Activated CD4-positive, alpha-beta memory T cell treated with anti-CD3 and anti-CD28 coated beads, Interleukin-2, amount 10 ng/mL, durations not matched to agents 7 days and 5 days (primary cell): ENCODE measurements around the gene FBXO38. TPM values are rescaled to one million over a fixed set of nuclear protein-coding genes. Genes with fewer than 3 reads are reported as not detected.

ENCODE experiments used
- CTCF ChIA-PET: fragments of 350-600 bp; sonication (Branson Sonifier 250); formaldehyde crosslinking; loops from one replicate; lab custom pipeline; 2021; ENCODE audit warnings: antibody characterized with exemption, inconsistent platforms; lab: Charles Lee
- POLR2A ChIA-PET: fragments of 350-600 bp; sonication (Branson Sonifier 250); formaldehyde crosslinking; loops from one replicate; lab custom pipeline; 2021; ENCODE audit warnings: antibody characterized with exemption; lab: Charles Lee
- DNase-seq: peaks from one replicate; pipeline ENCODE4 v3.0.0-alpha.2; 2020
- H3K27ac Mint-ChIP-seq: one replicate; pipeline ENCODE4 v1.8.0; 2021; ENCODE audit warnings: mild to moderate bottlenecking, mixed read lengths
- H3K27me3 Mint-ChIP-seq: one replicate; pipeline ENCODE4 v1.8.0; 2021; ENCODE audit warnings: mixed read lengths
- H3K36me3 Mint-ChIP-seq: one replicate; pipeline ENCODE4 v1.8.0; 2021; ENCODE audit warnings: low read depth, mixed read lengths
- H3K4me1 Mint-ChIP-seq: one replicate; pipeline ENCODE4 v1.8.0; 2021; ENCODE audit warnings: mixed read lengths
- H3K4me3 Mint-ChIP-seq: one replicate; pipeline ENCODE4 v1.8.0; 2021; ENCODE audit warnings: mild to moderate bottlenecking, mixed read lengths
- H3K9me3 Mint-ChIP-seq: one replicate; pipeline ENCODE4 v1.8.0; 2021; ENCODE audit warnings: mixed read lengths
- total RNA-seq, 2 experiments: library from RNA; stranded (reverse); gene quantifications; one replicate each; pipeline ENCODE4 v1.2.3, GENCODE V29; 2021

Gene FBXO38
- total RNA-seq, 2 experiments from 2014 or later = 45.4 to 47.9 TPM

- CTCF ChIA-PET = interaction anchor here (2.3 kb wide), 1 partner anchor 13 kb away, joined by 9 read pairs; no protein-coding TSS in a partner anchor
- Mint-ChIP-seq H3K27me3 (peaks cover 5% of the 10 kb centered on the region), H3K4me3 (no peak overlapping the region), H3K9me3 (no peaks in the 10 kb centered on the region), H3K36me3 (no peaks in the 10 kb centered on the region), H3K4me1 (no peaks in the 10 kb centered on the region), H3K27ac (no peak overlapping the region)
- no peak for DNase-seq
- POLR2A ChIA-PET = no interaction called here
These were observed 85.8 kb downstream of the FBXO38 start for GRCh38 chr5:148469501-148469935.

- H3K27ac Mint-ChIP-seq = no peak overlapping the region
- ChIA-PET POLR2A (no interaction called here), CTCF (no interaction called here)
- DNase-seq = no peak
- no peaks in the 10 kb centered on the region for H3K4me1 Mint-ChIP-seq
- H3K27me3 Mint-ChIP-seq = peaks cover 2% of the 10 kb centered on the region
- no peaks in the 10 kb centered on the region for H3K9me3 Mint-ChIP-seq
- H3K36me3 Mint-ChIP-seq = no peaks in the 10 kb centered on the region
- no peak overlapping the region for H3K4me3 Mint-ChIP-seq
These were observed 87.6 kb downstream of the FBXO38 start for GRCh38 chr5:148471379-148471778.

GRCh38 chr5:148474025-148474511 is 90.3 kb downstream of the FBXO38 start:
- ChIA-PET POLR2A (no interaction called here), CTCF (no interaction called here)
- peaks cover 13% of the 10 kb centered on the region for H3K27me3 Mint-ChIP-seq
- no peaks in the 10 kb centered on the region for H3K9me3 Mint-ChIP-seq
- H3K27ac Mint-ChIP-seq = no peak overlapping the region
- no peaks in the 10 kb centered on the region for H3K4me1 Mint-ChIP-seq
- no peaks in the 10 kb centered on the region for H3K36me3 Mint-ChIP-seq
- no peak for DNase-seq
- no peak overlapping the region for H3K4me3 Mint-ChIP-seq

- CTCF ChIA-PET = interaction anchor here (1.2 kb wide), 1 partner anchor 255 kb away, joined by 3 read pairs; no protein-coding TSS in a partner anchor
- H3K36me3 Mint-ChIP-seq = no peaks in the 10 kb centered on the region
- no peaks in the 10 kb centered on the region for H3K9me3 Mint-ChIP-seq
- H3K27me3 Mint-ChIP-seq = peaks cover 13% of the 10 kb centered on the region
- no peak overlapping the region for H3K4me3 Mint-ChIP-seq
- DNase-seq = no peak
- POLR2A ChIA-PET = no interaction called here
- H3K27ac Mint-ChIP-seq = no peak overlapping the region
- no peaks in the 10 kb centered on the region for H3K4me1 Mint-ChIP-seq
These were observed 92.5 kb downstream of the FBXO38 start for GRCh38 chr5:148476302-148476701.

GRCh38 chr5:148477429-148477828 is 93.7 kb downstream of the FBXO38 start:
- no peak for DNase-seq
- Mint-ChIP-seq H3K27ac (no peak overlapping the region), H3K9me3 (no peaks in the 10 kb centered on the region), H3K36me3 (no peaks in the 10 kb centered on the region), H3K4me3 (no peak overlapping the region), H3K27me3 (peaks cover 13% of the 10 kb centered on the region), H3K4me1 (no peaks in the 10 kb centered on the region)
- ChIA-PET CTCF (interaction anchor here (0.6 kb wide), 1 partner anchor 90 kb away, joined by 3 read pairs; no protein-coding TSS in a partner anchor), POLR2A (no interaction called here)

GRCh38 chr5:148482196-148482595 is 98.4 kb downstream of the FBXO38 start:
- H3K4me1 Mint-ChIP-seq = peaks cover 2% of the 10 kb centered on the region
- H3K9me3 Mint-ChIP-seq = no peaks in the 10 kb centered on the region
- no peak overlapping the region for H3K4me3 Mint-ChIP-seq
- ChIA-PET POLR2A (no interaction called here), CTCF (interaction anchor here (0.9 to 2.5 kb wide), 7 partner anchors 9 to 249 kb away, joined by 3 to 9 read pairs (median 5); no protein-coding TSS in a partner anchor)
- DNase-seq = no peak
- no peak overlapping the region for H3K27ac Mint-ChIP-seq
- H3K36me3 Mint-ChIP-seq = no peaks in the 10 kb centered on the region
- H3K27me3 Mint-ChIP-seq = peaks cover 26% of the 10 kb centered on the region

GRCh38 chr5:148482697-148483462 is 99.1 kb downstream of the FBXO38 start:
- POLR2A ChIA-PET = no interaction called here

GRCh38 chr5:148483750-148484149 is 100.0 kb downstream of the FBXO38 start:
- POLR2A ChIA-PET = no interaction called here
- no peak for DNase-seq
- Mint-ChIP-seq H3K27me3 (peaks cover 32% of the 10 kb centered on the region), H3K36me3 (no peaks in the 10 kb centered on the region), H3K27ac (no peak overlapping the region), H3K9me3 (no peaks in the 10 kb centered on the region), H3K4me3 (no peak overlapping the region), H3K4me1 (peaks cover 2% of the 10 kb centered on the region)
- CTCF ChIA-PET = interaction anchor here (1.0 to 2.5 kb wide), 7 partner anchors 7 to 552 kb away, joined by 3 to 12 read pairs (median 7); no protein-coding TSS in a partner anchor

More at GRCh38 chr5:148482697-148483462, 99.1 kb downstream of the FBXO38 start:
- no peak overlapping the region for H3K4me3 Mint-ChIP-seq
- DNase-seq = peak; percentile 62
- peaks cover 29% of the 10 kb centered on the region for H3K27me3 Mint-ChIP-seq
- no peaks in the 10 kb centered on the region for H3K36me3 Mint-ChIP-seq
- CTCF ChIA-PET = interaction anchor here (0.9 to 2.5 kb wide), 11 partner anchors 8 to 552 kb away, joined by 3 to 12 read pairs (median 3); no protein-coding TSS in a partner anchor
- H3K27ac Mint-ChIP-seq = no peak overlapping the region
- no peaks in the 10 kb centered on the region for H3K9me3 Mint-ChIP-seq
- peaks cover 2% of the 10 kb centered on the region for H3K4me1 Mint-ChIP-seq

- peaks cover 32% of the 10 kb centered on the region for H3K27me3 Mint-ChIP-seq
- DNase-seq = no peak
- H3K4me3 Mint-ChIP-seq = no peak overlapping the region
- ChIA-PET CTCF (interaction anchor here (1.9 to 2.5 kb wide), 2 partner anchors 42 to 247 kb away, joined by 8 to 12 read pairs; no protein-coding TSS in a partner anchor), POLR2A (no interaction called here)
- H3K36me3 Mint-ChIP-seq = no peaks in the 10 kb centered on the region
- peaks cover 2% of the 10 kb centered on the region for H3K4me1 Mint-ChIP-seq
- H3K9me3 Mint-ChIP-seq = no peaks in the 10 kb centered on the region
- H3K27ac Mint-ChIP-seq = no peak overlapping the region
These were observed 100.9 kb downstream of the FBXO38 start for GRCh38 chr5:148484651-148485050.

- H3K4me1 Mint-ChIP-seq = peaks cover 2% of the 10 kb centered on the region
- ChIA-PET POLR2A (no interaction called here), CTCF (interaction anchor here (1.5 kb wide), 1 partner anchor 245 kb away, joined by 4 read pairs; no protein-coding TSS in a partner anchor)
- H3K27me3 Mint-ChIP-seq = peaks cover 38% of the 10 kb centered on the region
- no peak overlapping the region for H3K27ac Mint-ChIP-seq
- no peak overlapping the region for H3K4me3 Mint-ChIP-seq
- H3K9me3 Mint-ChIP-seq = no peaks in the 10 kb centered on the region
- no peak for DNase-seq
- H3K36me3 Mint-ChIP-seq = no peaks in the 10 kb centered on the region
These were observed 102.7 kb downstream of the FBXO38 start for GRCh38 chr5:148486456-148486855.

GRCh38 chr5:148488757-148489156 is 105.0 kb downstream of the FBXO38 start:
- H3K36me3 Mint-ChIP-seq = no peaks in the 10 kb centered on the region
- peaks cover 37% of the 10 kb centered on the region for H3K27me3 Mint-ChIP-seq
- no peak overlapping the region for H3K4me3 Mint-ChIP-seq
- no peak for DNase-seq
- H3K9me3 Mint-ChIP-seq = no peaks in the 10 kb centered on the region
- H3K27ac Mint-ChIP-seq = no peak overlapping the region
- CTCF ChIA-PET = interaction anchor here (1.2 kb wide), 1 partner anchor 242 kb away, joined by 3 read pairs; no protein-coding TSS in a partner anchor
- POLR2A ChIA-PET = no interaction called here
- H3K4me1 Mint-ChIP-seq = no peaks in the 10 kb centered on the region

GRCh38 chr5:148491015-148491792 is 107.4 kb downstream of the FBXO38 start:
- Mint-ChIP-seq H3K4me3 (no peak overlapping the region), H3K27me3 (peaks cover 34% of the 10 kb centered on the region), H3K4me1 (no peaks in the 10 kb centered on the region), H3K27ac (no peak overlapping the region), H3K9me3 (no peaks in the 10 kb centered on the region), H3K36me3 (no peaks in the 10 kb centered on the region)
- ChIA-PET CTCF (interaction anchor here (1.8 kb wide), 1 partner anchor 8 kb away, joined by 7 read pairs; no protein-coding TSS in a partner anchor), POLR2A (no interaction called here)
- no peak for DNase-seq
